Liver (tissue), 2 donors: ENCODE measurements around the gene HLA-C.

ENCODE experiments used
- YY1 ChIP-seq: IDR thresholded peaks from 2 replicates; pipeline ENCODE4 v1.6.1; 2016; ENCODE audit warnings: antibody characterized with exemption, mild to moderate bottlenecking
- TF ChIP-seq, protein P1 (sequence below): fragments of 150-350 bp; IDR thresholded peaks from 2 replicates; pipeline ENCODE4 v1.5.1; 2017; ENCODE audit warnings: improper control_type of control experiment, low read depth, low read length; ENCODE audit not compliant: missing input control
- TF ChIP-seq, protein P2 (sequence below): IDR thresholded peaks from 2 replicates; pipeline ENCODE4 v1.6.1; 2016; ENCODE audit warnings: antibody characterized with exemption
- donor health status: healthy.

DNA sequence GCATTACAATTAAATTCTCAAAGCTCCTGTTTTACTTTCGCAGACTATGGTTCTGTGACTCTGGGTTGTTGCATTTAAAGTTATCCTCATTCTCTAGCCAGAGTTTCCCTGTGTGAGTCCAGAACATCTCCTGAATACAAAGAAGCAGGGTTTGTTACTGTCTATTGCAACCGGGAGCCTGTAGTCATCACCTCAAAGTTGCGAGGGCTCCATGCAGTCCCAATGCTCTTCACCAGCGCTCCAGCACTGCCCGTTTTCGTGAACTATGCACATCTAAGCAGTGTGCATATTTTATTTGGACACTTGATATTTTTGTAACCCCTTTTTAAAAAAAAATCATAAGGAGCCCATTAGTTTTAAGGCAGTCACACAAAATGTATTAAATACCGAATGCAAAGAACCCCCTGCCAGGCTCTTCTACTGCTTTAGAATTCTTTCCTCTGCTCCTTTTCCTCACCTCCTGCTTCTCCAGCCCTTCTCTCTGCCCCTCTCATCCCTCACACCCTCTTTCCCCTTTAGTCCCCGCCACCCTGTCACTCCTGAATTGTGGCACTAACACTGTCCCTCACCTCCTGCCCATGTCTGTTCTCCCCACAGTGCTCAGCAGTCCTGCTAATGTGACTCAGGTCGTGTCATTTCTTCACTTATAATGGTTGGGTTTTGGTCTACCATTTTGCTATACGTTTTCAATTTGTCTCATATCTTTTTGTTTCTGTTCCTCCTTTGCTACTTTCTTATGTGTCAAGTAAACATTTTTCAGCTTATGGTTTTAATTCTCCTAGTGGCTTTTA is 1.1 kb upstream of the HLA-C start:
- no peak for TF ChIP-seq YY1
- TF ChIP-seq, protein P1, sequence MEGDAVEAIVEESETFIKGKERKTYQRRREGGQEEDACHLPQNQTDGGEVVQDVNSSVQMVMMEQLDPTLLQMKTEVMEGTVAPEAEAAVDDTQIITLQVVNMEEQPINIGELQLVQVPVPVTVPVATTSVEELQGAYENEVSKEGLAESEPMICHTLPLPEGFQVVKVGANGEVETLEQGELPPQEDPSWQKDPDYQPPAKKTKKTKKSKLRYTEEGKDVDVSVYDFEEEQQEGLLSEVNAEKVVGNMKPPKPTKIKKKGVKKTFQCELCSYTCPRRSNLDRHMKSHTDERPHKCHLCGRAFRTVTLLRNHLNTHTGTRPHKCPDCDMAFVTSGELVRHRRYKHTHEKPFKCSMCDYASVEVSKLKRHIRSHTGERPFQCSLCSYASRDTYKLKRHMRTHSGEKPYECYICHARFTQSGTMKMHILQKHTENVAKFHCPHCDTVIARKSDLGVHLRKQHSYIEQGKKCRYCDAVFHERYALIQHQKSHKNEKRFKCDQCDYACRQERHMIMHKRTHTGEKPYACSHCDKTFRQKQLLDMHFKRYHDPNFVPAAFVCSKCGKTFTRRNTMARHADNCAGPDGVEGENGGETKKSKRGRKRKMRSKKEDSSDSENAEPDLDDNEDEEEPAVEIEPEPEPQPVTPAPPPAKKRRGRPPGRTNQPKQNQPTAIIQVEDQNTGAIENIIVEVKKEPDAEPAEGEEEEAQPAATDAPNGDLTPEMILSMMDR, result no peak
- TF ChIP-seq, protein P2, sequence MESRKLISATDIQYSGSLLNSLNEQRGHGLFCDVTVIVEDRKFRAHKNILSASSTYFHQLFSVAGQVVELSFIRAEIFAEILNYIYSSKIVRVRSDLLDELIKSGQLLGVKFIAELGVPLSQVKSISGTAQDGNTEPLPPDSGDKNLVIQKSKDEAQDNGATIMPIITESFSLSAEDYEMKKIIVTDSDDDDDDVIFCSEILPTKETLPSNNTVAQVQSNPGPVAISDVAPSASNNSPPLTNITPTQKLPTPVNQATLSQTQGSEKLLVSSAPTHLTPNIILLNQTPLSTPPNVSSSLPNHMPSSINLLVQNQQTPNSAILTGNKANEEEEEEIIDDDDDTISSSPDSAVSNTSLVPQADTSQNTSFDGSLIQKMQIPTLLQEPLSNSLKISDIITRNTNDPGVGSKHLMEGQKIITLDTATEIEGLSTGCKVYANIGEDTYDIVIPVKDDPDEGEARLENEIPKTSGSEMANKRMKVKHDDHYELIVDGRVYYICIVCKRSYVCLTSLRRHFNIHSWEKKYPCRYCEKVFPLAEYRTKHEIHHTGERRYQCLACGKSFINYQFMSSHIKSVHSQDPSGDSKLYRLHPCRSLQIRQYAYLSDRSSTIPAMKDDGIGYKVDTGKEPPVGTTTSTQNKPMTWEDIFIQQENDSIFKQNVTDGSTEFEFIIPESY, result no peak
